CD4-positive, alpha-beta T cell treated with Interleukin-4 for 1 hour (primary cell): Measurements from ENCODE around the gene METRNL.
A peak's percentile ranks its signal among the peaks of the same experiment; 100 is the strongest.
"Not testable (repeated sequence)": the region's sequence is repeated elsewhere in the genome, so short reads cannot be mapped to it uniquely, and the experiment has no call there.

Experiments used
- DNase-seq, 2 donors: peaks; one replicate each; pipeline ENCODE4 v3.0.0-alpha.2; 2020 to 2022

METRNL gene

GRCh38 chr17:83125515-83126274 lies 46.3 kb downstream of the METRNL start:
- peak; percentile 40 to 79 for DNase-seq

- no peak for DNase-seq
These were observed 46.9 kb downstream of the METRNL start for GRCh38 chr17:83126275-83126811.

- DNase-seq = no peak
These were observed 48.2 kb downstream of the METRNL start for GRCh38 chr17:83127431-83128160.

GRCh38 chr17:83128306-83129240 lies 49.2 kb downstream of the METRNL start:
- DNase-seq = no peak

GRCh38 chr17:83129676-83130075 lies 50.3 kb downstream of the METRNL start:
- DNase-seq = no peak

GRCh38 chr17:83131401-83132011 lies 52.1 kb downstream of the METRNL start:
- no peak for DNase-seq

- no peak for DNase-seq
These were observed 53.1 kb downstream of the METRNL start for GRCh38 chr17:83132251-83133081.

GRCh38 chr17:83133302-83134121 lies 54.1 kb downstream of the METRNL start:
- DNase-seq = no peak

GRCh38 chr17:83134456-83134855 lies 55.0 kb downstream of the METRNL start:
- not testable (repeated sequence) for DNase-seq

- no peak for DNase-seq
These were observed 56.3 kb downstream of the METRNL start for GRCh38 chr17:83135692-83136091.

GRCh38 chr17:83136156-83136555 lies 56.7 kb downstream of the METRNL start:
- DNase-seq = no peak

GRCh38 chr17:83136931-83137330 lies 57.5 kb downstream of the METRNL start:
- DNase-seq = no peak

- no peak for DNase-seq
These were observed 58.1 kb downstream of the METRNL start for GRCh38 chr17:83137523-83137922.

GRCh38 chr17:83138820-83139219 lies 59.4 kb downstream of the METRNL start:
- no peak for DNase-seq

GRCh38 chr17:83139541-83140248 lies 60.3 kb downstream of the METRNL start:
- DNase-seq = not testable (repeated sequence)

GRCh38 chr17:83140249-83140566 lies 60.8 kb downstream of the METRNL start:
- DNase-seq = not testable (repeated sequence)

- no peak for DNase-seq
These were observed 63.2 kb downstream of the METRNL start for GRCh38 chr17:83142619-83143018.

GRCh38 chr17:83143817-83144231 lies 64.4 kb downstream of the METRNL start:
- no peak for DNase-seq
